Measurements from ENCODE around the gene TAAR1.
"Not testable (repeated sequence)": the region's sequence is repeated elsewhere in the genome, so short reads cannot be mapped to it uniquely, and the experiment has no call there.

The TAAR1 gene

DNA sequence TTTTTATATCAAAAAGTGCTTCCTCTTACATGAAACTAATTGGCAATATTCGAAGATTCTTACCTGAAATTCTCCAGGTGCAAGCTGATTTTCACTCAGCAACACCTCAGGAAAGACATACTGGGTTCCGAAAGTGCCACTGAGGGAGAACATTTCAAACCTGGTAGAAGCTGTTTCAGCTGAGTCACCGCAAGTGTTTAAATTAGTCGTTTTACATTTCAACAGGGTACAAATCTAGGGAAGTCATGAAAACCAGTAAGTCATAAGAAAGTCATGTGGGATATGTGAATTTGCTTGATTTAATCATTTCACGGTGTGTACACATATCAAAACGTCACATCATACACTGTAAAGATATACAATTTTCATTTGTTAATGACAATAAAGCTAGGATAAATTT, 25.3 kb upstream of the TAAR1 start:
- Histone ChIP-seq H3K4me3 (ENCODE audit: low read depth, low read length) (no peak overlapping the region), H3K27ac (no peak overlapping the region)
- no peak for DNase-seq

DNA sequence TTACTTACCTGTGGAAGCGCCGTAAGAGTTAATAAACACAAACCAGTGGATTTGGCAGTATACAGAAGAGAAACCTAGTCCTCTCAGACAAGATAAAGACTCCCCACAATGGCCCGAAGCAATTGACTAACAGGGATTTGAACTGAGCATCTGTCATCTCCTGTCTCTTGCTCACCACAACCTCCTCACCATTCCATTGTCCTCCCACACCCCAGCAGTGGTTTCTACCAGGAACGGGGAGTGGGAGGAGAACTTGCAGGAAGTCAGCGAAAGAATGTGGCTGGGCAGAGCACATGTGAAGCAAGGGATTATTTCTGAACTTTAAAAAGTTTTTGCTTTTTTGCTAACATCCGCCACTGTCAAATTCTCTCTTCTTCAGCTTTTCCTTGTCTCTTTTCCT, 24.6 kb upstream of the TAAR1 start:
- DNase-seq = no peak
- Histone ChIP-seq H3K36me3 (no peaks in the 10 kb centered on the region), H3K27ac (no peak overlapping the region), H3K9me3 (ENCODE audit: severe bottlenecking) (no peaks in the 10 kb centered on the region), H3K27me3 (ENCODE audit: insufficient read depth, low read depth, severe bottlenecking) (peaks cover 82% of the 10 kb centered on the region), H3K4me3 (ENCODE audit: low read depth, low read length) (no peak overlapping the region)
- TF ChIP-seq, protein P1, sequence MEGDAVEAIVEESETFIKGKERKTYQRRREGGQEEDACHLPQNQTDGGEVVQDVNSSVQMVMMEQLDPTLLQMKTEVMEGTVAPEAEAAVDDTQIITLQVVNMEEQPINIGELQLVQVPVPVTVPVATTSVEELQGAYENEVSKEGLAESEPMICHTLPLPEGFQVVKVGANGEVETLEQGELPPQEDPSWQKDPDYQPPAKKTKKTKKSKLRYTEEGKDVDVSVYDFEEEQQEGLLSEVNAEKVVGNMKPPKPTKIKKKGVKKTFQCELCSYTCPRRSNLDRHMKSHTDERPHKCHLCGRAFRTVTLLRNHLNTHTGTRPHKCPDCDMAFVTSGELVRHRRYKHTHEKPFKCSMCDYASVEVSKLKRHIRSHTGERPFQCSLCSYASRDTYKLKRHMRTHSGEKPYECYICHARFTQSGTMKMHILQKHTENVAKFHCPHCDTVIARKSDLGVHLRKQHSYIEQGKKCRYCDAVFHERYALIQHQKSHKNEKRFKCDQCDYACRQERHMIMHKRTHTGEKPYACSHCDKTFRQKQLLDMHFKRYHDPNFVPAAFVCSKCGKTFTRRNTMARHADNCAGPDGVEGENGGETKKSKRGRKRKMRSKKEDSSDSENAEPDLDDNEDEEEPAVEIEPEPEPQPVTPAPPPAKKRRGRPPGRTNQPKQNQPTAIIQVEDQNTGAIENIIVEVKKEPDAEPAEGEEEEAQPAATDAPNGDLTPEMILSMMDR (IDR thresholded peaks at IDR 0.05; ENCODE audit: low read depth, low read length) = no peak

More for the DNA sequence above, 25.3 kb upstream of the TAAR1 start:
- no peaks in the 10 kb centered on the region for H3K36me3 ChIP-seq
- no peaks in the 10 kb centered on the region for H3K9me3 ChIP-seq (ENCODE audit: severe bottlenecking)
- H3K27me3 ChIP-seq (ENCODE audit: insufficient read depth, low read depth, severe bottlenecking) = peaks cover 82% of the 10 kb centered on the region
- TF ChIP-seq, protein P1 (IDR thresholded peaks at IDR 0.05; ENCODE audit: low read depth, low read length) = no peak

DNA sequence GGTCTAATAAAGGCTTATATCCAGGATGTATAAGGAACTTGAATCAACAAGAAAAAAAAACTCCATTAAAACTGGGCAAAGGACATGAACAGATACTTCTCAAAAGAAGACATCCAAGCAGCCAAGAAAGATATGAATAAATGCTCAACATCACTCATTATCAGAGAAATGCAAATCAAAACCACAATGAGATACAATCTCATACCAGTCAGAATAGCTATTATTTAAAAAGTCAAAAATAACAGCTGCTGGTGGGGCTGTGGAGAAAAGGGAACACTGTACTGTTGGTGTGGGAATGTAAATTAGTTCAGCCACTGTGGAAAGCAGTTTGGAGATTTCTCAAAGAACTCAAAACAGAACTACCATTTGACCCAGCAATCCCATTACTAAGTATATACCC, 20.1 kb upstream of the TAAR1 start:
- H3K27me3 ChIP-seq (ENCODE audit: insufficient read depth, low read depth, severe bottlenecking) = peaks cover 72% of the 10 kb centered on the region
- DNase-seq; H3K27ac ChIP-seq; H3K9me3 ChIP-seq (ENCODE audit: severe bottlenecking); H3K4me3 ChIP-seq (ENCODE audit: low read depth, low read length); H3K36me3 ChIP-seq: not testable (repeated sequence)

DNA sequence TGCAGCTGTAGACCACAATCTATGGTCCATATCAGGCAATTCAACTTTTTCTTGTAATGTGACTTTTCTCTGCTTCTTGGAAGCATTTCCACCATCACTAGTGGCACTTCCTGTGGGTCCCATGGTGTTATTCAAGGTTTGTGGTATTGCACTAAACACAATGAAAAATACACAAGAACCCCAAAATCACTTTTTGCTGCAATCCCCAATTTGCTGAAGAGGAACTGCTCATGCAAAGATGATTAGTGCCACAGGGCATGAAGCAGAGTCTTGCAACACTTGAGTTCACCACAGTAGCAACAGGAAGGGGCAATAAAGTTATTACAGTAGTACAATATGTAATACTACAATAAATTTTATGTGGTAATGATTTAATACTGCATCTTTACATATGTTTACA, 16.8 kb upstream of the TAAR1 start:
- H3K4me3 ChIP-seq (ENCODE audit: low read depth, low read length) = no peak overlapping the region
- DNase-seq = no peak
- TF ChIP-seq, protein P1 (IDR thresholded peaks at IDR 0.05; ENCODE audit: low read depth, low read length) = no peak
- H3K27me3 ChIP-seq (ENCODE audit: insufficient read depth, low read depth, severe bottlenecking) = peaks cover 75% of the 10 kb centered on the region
- no peak overlapping the region for H3K27ac ChIP-seq
- no peaks in the 10 kb centered on the region for H3K36me3 ChIP-seq
- H3K9me3 ChIP-seq (ENCODE audit: severe bottlenecking) = no peaks in the 10 kb centered on the region

DNA sequence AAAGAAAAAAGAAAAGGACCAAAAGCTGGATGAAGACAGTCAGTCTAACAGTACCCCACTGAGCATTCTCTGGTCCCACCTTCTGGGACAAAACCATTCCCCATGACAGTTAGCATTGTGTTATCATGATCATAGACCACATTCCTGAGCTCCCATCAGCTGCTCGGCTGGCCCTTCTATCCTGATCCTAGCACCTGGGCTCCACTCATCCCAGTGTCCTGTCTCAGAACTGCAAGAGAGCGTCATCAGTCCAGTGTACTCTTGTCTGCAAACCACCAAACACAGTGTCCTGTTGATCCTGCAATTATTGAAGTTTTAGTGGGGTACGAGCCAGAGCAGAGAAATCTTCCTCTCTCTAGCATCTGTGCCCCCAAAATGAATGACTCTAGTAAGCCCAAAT, 16.0 kb upstream of the TAAR1 start:
- Histone ChIP-seq H3K4me3 (ENCODE audit: low read depth, low read length) (no peak overlapping the region), H3K36me3 (no peaks in the 10 kb centered on the region), H3K27ac (no peak overlapping the region), H3K9me3 (ENCODE audit: severe bottlenecking) (no peaks in the 10 kb centered on the region), H3K27me3 (ENCODE audit: insufficient read depth, low read depth, severe bottlenecking) (peaks cover 79% of the 10 kb centered on the region)
- DNase-seq = no peak
- TF ChIP-seq, protein P1 (IDR thresholded peaks at IDR 0.05; ENCODE audit: low read depth, low read length) = no peak

DNA sequence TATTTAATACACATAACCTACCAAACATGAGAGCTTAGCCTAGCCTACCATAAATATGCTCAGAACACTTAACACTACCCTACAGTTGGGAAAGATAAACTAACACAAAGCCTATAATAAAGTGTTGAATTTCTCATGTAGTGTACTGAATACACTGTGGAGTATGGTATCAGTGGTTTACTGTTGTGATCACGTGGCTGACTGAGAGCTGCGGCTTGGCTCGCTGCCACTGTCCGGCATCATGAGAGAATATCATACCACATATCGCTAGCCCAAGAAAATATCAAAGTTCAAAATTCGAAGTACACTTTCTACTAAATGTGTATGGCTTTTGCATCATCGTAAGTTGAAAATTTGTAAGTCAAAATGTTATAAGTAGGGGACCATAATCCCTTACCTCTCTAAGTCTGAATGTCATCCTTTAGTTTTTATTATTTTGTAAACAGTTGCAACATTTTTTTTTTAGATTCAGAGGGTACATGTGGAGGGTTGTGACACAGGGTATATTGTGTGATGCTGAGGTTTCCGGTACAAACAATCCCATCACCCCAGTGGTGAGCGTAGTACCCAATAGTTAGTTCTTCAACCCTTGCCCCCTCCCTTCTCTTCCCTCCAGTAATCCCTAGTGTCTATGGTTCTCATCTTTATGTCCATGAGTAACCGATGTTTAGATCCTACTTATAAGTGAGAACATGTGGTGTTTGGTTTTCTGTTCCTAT, 14.6 kb upstream of the TAAR1 start:
- no peak overlapping the region for H3K27ac ChIP-seq
- H3K9me3 ChIP-seq (ENCODE audit: severe bottlenecking) = no peaks in the 10 kb centered on the region
- H3K4me3 ChIP-seq (ENCODE audit: low read depth, low read length) = no peak overlapping the region
- no peaks in the 10 kb centered on the region for H3K36me3 ChIP-seq
- peaks cover 80% of the 10 kb centered on the region for H3K27me3 ChIP-seq (ENCODE audit: insufficient read depth, low read depth, severe bottlenecking)
- no peak for DNase-seq
- TF ChIP-seq, protein P1 (IDR thresholded peaks at IDR 0.05; ENCODE audit: low read depth, low read length) = no peak

All from WERI-Rb-1 (cell line).